ENCODE measurements around the gene APOBEC3B. TPM values are rescaled to one million over a fixed set of nuclear protein-coding genes. Genes with fewer than 3 reads are reported as not detected.
A peak's percentile ranks its signal among the peaks of the same experiment; 100 is the strongest.
"Not testable (repeated sequence)": the region's sequence is repeated elsewhere in the genome, so short reads cannot be mapped to it uniquely, and the experiment has no call there.

APOBEC3B gene
- total RNA-seq, 4 donors from 2014 or later = 7.8 to 15.3 (median 10.9) TPM; not detected in 1

DNA sequence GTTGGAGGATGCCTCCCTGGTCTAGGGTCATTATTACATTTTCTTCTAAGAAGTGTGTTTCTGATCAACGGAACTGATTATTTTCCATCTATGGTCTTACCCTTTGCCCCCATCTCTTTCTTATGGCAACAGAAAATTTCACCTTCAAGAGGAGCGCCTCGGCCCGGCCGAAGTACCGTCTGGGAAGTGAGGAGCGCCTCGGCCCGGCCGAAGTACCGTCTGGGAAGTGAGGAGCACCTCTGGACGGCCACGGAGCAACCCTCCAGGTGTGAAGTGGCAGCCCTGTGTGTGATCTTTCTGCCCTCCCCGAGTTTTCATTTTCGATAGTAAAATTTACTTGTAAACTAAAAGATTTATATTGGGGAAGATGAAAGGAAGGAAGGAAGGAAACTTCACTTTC is 28.8 kb downstream of the APOBEC3B start:
- TF ChIP-seq, protein P1, sequence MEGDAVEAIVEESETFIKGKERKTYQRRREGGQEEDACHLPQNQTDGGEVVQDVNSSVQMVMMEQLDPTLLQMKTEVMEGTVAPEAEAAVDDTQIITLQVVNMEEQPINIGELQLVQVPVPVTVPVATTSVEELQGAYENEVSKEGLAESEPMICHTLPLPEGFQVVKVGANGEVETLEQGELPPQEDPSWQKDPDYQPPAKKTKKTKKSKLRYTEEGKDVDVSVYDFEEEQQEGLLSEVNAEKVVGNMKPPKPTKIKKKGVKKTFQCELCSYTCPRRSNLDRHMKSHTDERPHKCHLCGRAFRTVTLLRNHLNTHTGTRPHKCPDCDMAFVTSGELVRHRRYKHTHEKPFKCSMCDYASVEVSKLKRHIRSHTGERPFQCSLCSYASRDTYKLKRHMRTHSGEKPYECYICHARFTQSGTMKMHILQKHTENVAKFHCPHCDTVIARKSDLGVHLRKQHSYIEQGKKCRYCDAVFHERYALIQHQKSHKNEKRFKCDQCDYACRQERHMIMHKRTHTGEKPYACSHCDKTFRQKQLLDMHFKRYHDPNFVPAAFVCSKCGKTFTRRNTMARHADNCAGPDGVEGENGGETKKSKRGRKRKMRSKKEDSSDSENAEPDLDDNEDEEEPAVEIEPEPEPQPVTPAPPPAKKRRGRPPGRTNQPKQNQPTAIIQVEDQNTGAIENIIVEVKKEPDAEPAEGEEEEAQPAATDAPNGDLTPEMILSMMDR (IDR thresholded peaks at IDR 0.05) = no peak
- no peak for TF ChIP-seq POLR2A (IDR thresholded peaks at IDR 0.05)
- TF ChIP-seq EP300 (IDR thresholded peaks at IDR 0.05; ENCODE audit: low read depth) = no peak
- no peak for TF ChIP-seq POLR2AphosphoS5 (IDR thresholded peaks at IDR 0.05)
- no peak overlapping the region for H3K4me3 ChIP-seq
- H3K27ac ChIP-seq = no peak overlapping the region
- no peaks in the 10 kb centered on the region for H3K27me3 ChIP-seq
- peaks cover 4 to 21% (median 14%) of the 10 kb centered on the region in 4 donors for H3K4me1 ChIP-seq
- intact Hi-C loops (cut with DNase I; ENCODE audit: low total_unique reads) (no loop called here), in situ Hi-C loops (cut with MboI; ENCODE audit: low pct_ligation_motif_present in 1 of 4, low pct_unique_long_range_greater_than_20kb in 1 of 4, low sequenced_read_pairs in 3 of 4) (loop anchor here in 2 of 4 donors (25.0 kb wide), 2 partner anchors 101 to 301 kb away; partner anchors contain the start of gene RPL3 (in 2 of the 2))
- H3K9me3 ChIP-seq = no peaks in the 10 kb centered on the region
- DNase-seq = no peak
- 75% methylated on average over 15 of the region's 15 CpGs; no CpG with 5 or more reads in 1 of the 2 donors for WGBS, 2 donors (ENCODE audit: low coverage in 1 of 2)
- no peaks in the 10 kb centered on the region for H3K36me3 ChIP-seq

DNA sequence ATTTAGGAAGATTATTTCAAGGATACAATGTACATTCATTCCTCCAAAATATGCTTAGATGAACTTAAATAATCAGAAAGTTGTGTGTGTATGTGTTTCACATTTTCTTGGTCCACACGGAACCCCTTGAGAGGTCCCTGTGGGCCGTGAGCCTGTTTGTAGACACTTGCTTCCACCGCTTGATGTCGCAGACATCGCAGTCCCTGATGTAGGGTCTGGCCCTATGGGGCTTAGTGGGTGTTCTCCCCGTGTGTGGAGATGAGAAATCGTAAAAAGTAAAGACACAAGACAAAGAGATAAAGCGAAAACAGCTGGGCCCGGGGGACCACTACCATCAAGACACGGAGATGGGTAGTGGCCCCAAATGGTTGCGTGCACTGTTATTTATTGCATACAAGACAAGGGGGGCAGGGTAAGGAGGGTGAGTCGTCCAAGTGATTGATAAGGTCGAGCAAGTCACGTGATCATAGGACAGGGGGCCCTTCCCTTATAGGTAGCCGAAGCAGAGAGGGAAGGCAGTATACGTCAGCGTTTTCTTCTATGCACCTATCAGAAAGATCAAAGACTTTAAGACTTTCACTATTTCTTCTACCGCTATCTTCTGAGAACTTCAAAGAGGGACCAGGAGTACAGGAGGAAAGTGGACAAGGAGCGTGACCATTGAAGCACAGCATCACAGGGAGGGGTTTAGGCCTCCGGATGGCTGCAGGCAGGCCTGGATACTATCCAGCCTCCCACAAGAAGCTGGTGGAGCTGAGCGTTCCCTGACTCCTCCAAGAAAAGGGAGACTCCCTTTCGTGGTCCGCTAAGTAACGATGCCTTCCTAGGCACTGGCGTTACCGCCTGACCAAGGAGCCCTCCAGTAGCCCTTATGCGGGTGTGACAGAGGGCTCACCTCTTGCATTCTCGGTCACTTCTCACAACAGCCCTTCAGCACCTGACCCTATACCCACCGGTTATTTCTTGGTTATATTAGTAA is 30.7 kb downstream of the APOBEC3B start:
- Histone ChIP-seq H3K4me3 (no peak overlapping the region), H3K36me3 (no peaks in the 10 kb centered on the region), H3K4me1 (peaks cover 4 to 21% (median 14%) of the 10 kb centered on the region in 4 donors), H3K27me3 (no peaks in the 10 kb centered on the region), H3K9me3 (no peaks in the 10 kb centered on the region), H3K27ac (peak overlapping the region in 3 of 4 donors; percentile 88 to 94 (median 88))
- intact Hi-C loops (cut with DNase I; ENCODE audit: low total_unique reads) = no loop called here
- WGBS, 2 donors (ENCODE audit: low coverage in 1 of 2) = 86 to 89% methylated on average over 27 to 29 of the region's 29 CpGs
- no peak for DNase-seq
- in situ Hi-C loops (cut with MboI; ENCODE audit: low pct_ligation_motif_present in 1 of 4, low pct_unique_long_range_greater_than_20kb in 1 of 4, low sequenced_read_pairs in 3 of 4) = loop anchor here in 2 of 4 donors (25.0 kb wide), 2 partner anchors 99 to 299 kb away; partner anchors contain the start of gene RPL3 (in 2 of the 2)
- TF ChIP-seq, protein P1 (IDR thresholded peaks at IDR 0.05) = no peak
- TF ChIP-seq POLR2AphosphoS5 (IDR thresholded peaks at IDR 0.05) (no peak), EP300 (IDR thresholded peaks at IDR 0.05; ENCODE audit: low read depth) (no peak), POLR2A (IDR thresholded peaks at IDR 0.05) (no peak)

DNA sequence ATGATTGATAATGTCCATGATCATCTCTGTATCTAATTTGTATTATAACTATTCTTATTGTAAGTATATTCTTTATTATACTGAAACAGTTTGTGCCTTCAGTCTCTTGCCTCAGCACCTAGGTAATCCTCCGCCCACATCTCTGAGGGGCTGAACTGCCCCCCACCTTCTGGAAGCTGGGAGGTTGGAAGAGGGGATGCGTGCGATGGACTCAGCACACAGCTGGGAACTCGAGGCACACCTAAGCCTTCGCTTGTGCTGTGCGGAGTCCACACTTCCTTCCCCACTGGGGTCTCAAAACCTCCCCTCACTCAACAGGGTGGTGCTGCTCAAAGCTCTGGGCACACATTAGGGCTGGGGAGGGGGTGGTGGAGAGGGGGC is 31.4 kb downstream of the APOBEC3B start:
- H3K36me3 ChIP-seq; intact Hi-C loops (cut with DNase I; ENCODE audit: low total_unique reads); H3K9me3 ChIP-seq; H3K27me3 ChIP-seq; DNase-seq: not testable (repeated sequence)
- peak overlapping the region; percentile 86 to 94 (median 88) for H3K27ac ChIP-seq
- in situ Hi-C loops (cut with MboI; ENCODE audit: low pct_ligation_motif_present in 1 of 4, low pct_unique_long_range_greater_than_20kb in 1 of 4, low sequenced_read_pairs in 3 of 4) = loop anchor here in 2 of 4 donors (25.0 kb wide), 2 partner anchors 99 to 299 kb away; partner anchors contain the start of gene RPL3 (in 2 of the 2)
- H3K4me1 ChIP-seq = peaks cover 4 to 21% (median 14%) of the 10 kb centered on the region in 4 donors
- 80 to 100% methylated on average over 1 to 6 of the region's 6 CpGs for WGBS, 2 donors (ENCODE audit: low coverage in 1 of 2)
- peak overlapping the region in 3 of 4 donors; percentile 44 to 64 (median 46) for H3K4me3 ChIP-seq

DNA sequence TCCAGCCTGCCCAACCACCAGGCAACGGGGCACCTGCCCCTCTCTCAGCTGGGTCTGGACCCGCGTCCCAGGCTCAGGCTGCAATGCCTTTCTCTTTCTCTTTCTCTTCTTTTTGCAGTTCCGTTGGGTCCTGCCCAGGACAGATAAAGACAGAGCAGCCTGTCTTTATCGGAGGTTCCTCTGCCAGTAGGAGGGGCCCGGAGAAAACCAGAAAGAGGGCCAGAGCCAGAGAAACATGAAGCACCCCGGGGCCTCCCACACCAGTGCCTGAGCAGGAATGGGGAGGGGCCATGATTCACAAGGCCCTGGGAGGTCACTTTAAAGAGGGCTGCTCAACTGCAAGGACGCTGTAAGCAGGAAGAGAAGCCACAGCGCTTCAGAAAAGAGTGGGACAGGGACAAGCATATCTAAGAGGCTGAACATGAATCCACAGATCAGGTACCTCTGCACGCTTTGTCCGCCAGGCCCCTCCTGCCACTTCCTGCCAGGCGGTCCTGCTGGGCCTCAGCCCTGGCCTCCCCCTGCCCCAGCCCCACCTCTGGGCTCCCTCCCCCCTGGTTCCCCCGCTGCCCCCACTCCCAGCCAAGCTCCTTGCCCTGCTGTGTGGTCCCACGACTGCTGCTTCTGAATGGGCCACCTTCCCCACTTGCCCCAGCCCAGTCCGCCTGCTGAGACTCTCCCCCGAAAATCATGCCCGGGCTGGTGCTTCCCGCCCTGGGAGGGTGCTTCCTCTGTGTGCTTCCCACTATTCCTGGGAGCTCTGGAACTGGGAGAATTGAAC is 32.0 kb downstream of the APOBEC3B start, which contains the start of gene APOBEC3C:
Gene APOBEC3C, plus strand, starts transcription at position 316 of the 781 bp plus-strand sequence. Its CDS starts 106 bp downstream, at position 422.
- no peaks in the 10 kb centered on the region for H3K27me3 ChIP-seq
- intact Hi-C loops (cut with DNase I; ENCODE audit: low total_unique reads) = no loop called here

DNA sequence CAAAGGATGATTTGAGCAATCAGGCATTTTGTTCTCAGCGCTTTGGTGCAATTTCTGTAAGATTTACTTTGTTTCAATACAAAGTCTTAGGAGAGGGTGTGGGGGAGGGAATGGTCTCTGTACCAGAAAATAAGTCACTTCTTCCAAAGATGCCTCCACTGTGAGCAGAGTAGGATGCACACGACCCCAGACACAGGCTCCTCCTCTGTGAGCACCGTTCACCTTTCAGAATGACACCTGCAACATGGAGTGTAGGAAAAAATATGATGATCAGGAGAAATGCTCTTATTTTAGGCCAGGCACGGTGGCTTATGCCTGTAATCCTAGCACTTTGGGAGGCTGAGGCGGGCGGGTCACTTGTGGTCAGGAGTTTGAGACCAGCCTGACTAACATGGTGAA is 32.6 kb downstream of the APOBEC3B start:
- DNase-seq; intact Hi-C loops (cut with DNase I; ENCODE audit: low total_unique reads); H3K9me3 ChIP-seq; H3K36me3 ChIP-seq; H3K27me3 ChIP-seq: not testable (repeated sequence)
- Histone ChIP-seq H3K4me1 (peaks cover 4 to 21% (median 14%) of the 10 kb centered on the region in 4 donors), H3K27ac (peak overlapping the region; percentile 86 to 94 (median 88)), H3K4me3 (peak overlapping the region; percentile 44 to 64 (median 46))
- 0 to 37% methylated on average over 1 to 6 of the region's 6 CpGs for WGBS, 2 donors (ENCODE audit: low coverage in 1 of 2)
- in situ Hi-C loops (cut with MboI; ENCODE audit: low pct_ligation_motif_present in 1 of 4, low pct_unique_long_range_greater_than_20kb in 1 of 4, low sequenced_read_pairs in 3 of 4) = loop anchor here in 2 of 4 donors (25.0 kb wide), 2 partner anchors 98 to 298 kb away; partner anchors contain the start of gene RPL3 (in 2 of the 2)

More for the DNA sequence above, 32.0 kb downstream of the APOBEC3B start, which contains the start of gene APOBEC3C:
- H3K4me1 ChIP-seq = peaks cover 4 to 21% (median 14%) of the 10 kb centered on the region in 4 donors
- TF ChIP-seq EP300 (IDR thresholded peaks at IDR 0.05; ENCODE audit: low read depth) = no peak
- TF ChIP-seq POLR2AphosphoS5 (IDR thresholded peaks at IDR 0.05) = peak; percentile 74 to 82 (median 80)
- peak; percentile 73 for TF ChIP-seq POLR2A (IDR thresholded peaks at IDR 0.05)
- TF ChIP-seq, protein P1 (IDR thresholded peaks at IDR 0.05) = no peak
- DNase-seq = peak; percentile 87
- 2 to 5% methylated on average over 6 to 18 of the region's 18 CpGs for WGBS, 2 donors (ENCODE audit: low coverage in 1 of 2)
- in situ Hi-C loops (cut with MboI; ENCODE audit: low pct_ligation_motif_present in 1 of 4, low pct_unique_long_range_greater_than_20kb in 1 of 4, low sequenced_read_pairs in 3 of 4) = loop anchor here in 2 of 4 donors (25.0 kb wide), 2 partner anchors 98 to 298 kb away; partner anchors contain the start of gene RPL3 (in 2 of the 2)
- peak within 1 kb of the TSS; percentile 86 to 94 (median 88) for H3K27ac ChIP-seq
- peak within 1 kb of the TSS; percentile 44 to 64 (median 46) for H3K4me3 ChIP-seq
- no peaks in the 10 kb centered on the region for H3K36me3 ChIP-seq
- no peaks in the 10 kb centered on the region for H3K9me3 ChIP-seq
